Measurements from ENCODE around the gene CAMK4. TPM values are rescaled to one million over a fixed set of nuclear protein-coding genes. Genes with fewer than 3 reads are reported as not detected.
A peak's percentile ranks its signal among the peaks of the same experiment; 100 is the strongest.
"Not testable (repeated sequence)": the region's sequence is repeated elsewhere in the genome, so short reads cannot be mapped to it uniquely, and the experiment has no call there.

Gene CAMK4
- total RNA-seq, 2 donors from 2014 or later = 5.4 to 16.2 TPM

DNA sequence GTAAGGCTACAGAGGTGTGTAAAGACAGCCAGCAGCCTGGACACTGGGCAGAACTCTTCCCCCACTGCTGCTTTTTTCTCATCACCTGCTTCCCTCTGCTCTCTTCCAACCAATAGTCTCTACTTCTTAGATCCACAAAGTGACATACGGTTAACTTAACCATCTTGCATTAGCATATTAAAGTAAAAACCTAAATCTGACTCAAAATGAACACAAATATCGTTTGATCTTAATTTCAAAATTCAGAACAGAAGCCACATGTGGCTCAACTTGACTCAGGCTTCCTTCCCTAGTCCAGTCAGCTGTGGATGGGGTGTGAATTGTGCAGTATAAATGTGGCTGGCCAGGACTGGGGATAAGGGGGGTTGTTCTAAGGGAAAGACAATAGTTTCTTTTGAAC, 173.8 kb downstream of the CAMK4 start:
- Mint-ChIP-seq H3K4me3 (peak overlapping the region; percentile 18), H3K36me3 (no peaks in the 10 kb centered on the region), H3K9me3 (no peaks in the 10 kb centered on the region), H3K27ac (no peak overlapping the region), H3K27me3 (peaks cover 6 to 8% of the 10 kb centered on the region in 2 donors), H3K4me1 (ENCODE audit: low read depth in 2 of 2) (peaks cover 0 to 12% of the 10 kb centered on the region in 2 donors)
- no peak for DNase-seq (ENCODE audit: low spot score)
- peak in 1 of 2 donors; percentile 75 for ATAC-seq

DNA sequence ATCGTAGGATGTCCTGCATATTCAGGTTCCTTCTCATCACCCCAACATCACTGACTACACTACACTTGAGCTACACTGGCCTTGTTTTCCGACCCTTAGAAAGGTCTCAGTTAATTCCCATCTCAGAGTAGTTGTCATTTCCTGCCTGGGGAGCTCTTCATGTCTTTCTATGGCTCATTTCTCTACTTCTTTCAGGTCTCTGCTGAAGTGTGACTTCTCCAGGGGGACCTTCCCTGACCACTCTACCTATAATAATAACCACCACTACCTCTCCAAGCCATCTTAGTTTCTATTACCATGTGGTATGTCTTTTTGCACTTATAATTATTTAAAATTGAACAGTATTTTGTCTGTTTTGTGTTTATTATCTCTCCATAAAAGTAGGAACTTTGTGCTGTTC, 174.9 kb downstream of the CAMK4 start:
- Mint-ChIP-seq H3K27me3 (peaks cover 6 to 8% of the 10 kb centered on the region in 2 donors), H3K9me3 (no peaks in the 10 kb centered on the region), H3K4me1 (ENCODE audit: low read depth in 2 of 2) (peaks cover 0 to 12% of the 10 kb centered on the region in 2 donors), H3K36me3 (no peaks in the 10 kb centered on the region), H3K27ac (no peak overlapping the region), H3K4me3 (peak overlapping the region; percentile 16)
- DNase-seq (ENCODE audit: low spot score) (no peak), ATAC-seq (no peak)

DNA sequence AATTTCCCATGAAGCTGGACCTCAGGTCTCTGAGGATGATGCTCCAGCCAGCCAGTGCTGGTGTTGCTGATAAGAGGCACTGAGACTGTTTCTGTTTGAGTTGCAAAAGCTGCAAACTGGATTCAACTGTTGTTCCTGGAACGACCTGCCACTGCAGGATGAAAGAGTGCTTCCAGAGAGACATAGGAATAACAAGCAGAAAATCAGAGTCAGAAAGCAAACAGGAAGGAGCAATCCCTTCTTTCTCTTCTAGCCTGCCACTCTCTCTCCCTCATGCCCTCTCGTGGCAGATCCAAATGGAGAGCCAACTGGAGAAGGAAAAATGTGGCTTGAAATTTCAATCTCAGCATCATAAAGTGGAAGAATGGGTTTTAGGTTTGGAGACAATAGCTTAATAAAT, 177.7 kb downstream of the CAMK4 start:
- Mint-ChIP-seq H3K36me3 (no peaks in the 10 kb centered on the region), H3K4me1 (ENCODE audit: low read depth in 2 of 2) (peaks cover 0 to 12% of the 10 kb centered on the region in 2 donors), H3K9me3 (peaks cover 3% of the 10 kb centered on the region), H3K4me3 (no peak overlapping the region), H3K27ac (no peak overlapping the region), H3K27me3 (peaks cover 6 to 8% of the 10 kb centered on the region in 2 donors)
- DNase-seq (ENCODE audit: low spot score) (no peak), ATAC-seq (no peak)

DNA sequence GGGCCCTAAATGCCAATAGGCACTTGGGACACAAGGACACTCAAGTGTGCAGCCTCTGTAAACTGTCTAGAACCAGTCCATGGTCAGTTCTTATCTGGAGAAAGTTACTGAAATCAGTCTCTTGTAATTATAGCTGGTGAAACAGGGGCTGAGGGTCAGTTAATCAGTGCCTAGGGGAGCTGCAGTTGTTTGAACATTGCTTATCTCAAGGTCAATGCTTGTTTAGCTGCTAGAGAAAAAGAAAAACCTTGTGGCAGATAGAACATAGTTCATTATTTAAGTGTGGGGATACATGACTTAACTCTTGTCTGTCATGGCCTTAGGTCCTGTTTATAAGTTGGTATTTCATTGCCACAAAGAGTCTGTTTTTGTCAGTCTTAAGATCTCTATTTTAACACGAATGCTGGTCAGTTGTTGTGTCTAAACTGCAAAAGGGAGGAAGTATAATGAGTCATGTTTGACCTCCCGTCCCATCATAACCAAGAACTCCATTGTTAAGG, 180.1 kb downstream of the CAMK4 start:
- ATAC-seq = no peak
- no peaks in the 10 kb centered on the region for H3K36me3 Mint-ChIP-seq
- peaks cover 3% of the 10 kb centered on the region for H3K9me3 Mint-ChIP-seq

DNA sequence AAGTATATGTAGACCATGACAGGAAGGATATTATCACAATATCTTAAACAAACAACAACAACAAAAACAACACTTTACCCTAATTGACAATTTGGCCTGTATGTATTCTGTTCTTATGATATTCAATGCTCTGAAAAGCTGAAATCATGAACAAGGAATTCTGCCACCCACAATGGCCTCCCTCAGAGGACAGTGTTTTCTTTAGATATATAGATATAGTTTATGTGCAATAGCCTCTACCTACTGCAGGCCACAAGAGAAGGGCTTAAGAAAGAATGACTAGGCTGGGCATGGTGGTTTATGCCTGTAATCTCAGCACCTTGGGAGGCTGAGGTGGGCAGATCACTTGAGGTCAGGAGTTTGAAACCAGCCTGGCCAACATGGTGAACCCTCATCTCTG, 183.4 kb downstream of the CAMK4 start:
- Mint-ChIP-seq H3K4me3 (no peak overlapping the region), H3K27me3 (peaks cover 0 to 14% of the 10 kb centered on the region in 2 donors), H3K27ac (no peak overlapping the region), H3K36me3 (no peaks in the 10 kb centered on the region), H3K4me1 (ENCODE audit: low read depth in 2 of 2) (no peaks in the 10 kb centered on the region), H3K9me3 (peaks cover 3% of the 10 kb centered on the region)
- DNase-seq (ENCODE audit: low spot score) = no peak
- ATAC-seq = no peak

More for the DNA sequence above, 180.1 kb downstream of the CAMK4 start:
- H3K4me3 Mint-ChIP-seq = no peak overlapping the region
- H3K4me1 Mint-ChIP-seq (ENCODE audit: low read depth in 2 of 2) = no peaks in the 10 kb centered on the region
- no peak overlapping the region for H3K27ac Mint-ChIP-seq
- peaks cover 0 to 8% of the 10 kb centered on the region in 2 donors for H3K27me3 Mint-ChIP-seq
- DNase-seq (ENCODE audit: low spot score) = no peak

DNA sequence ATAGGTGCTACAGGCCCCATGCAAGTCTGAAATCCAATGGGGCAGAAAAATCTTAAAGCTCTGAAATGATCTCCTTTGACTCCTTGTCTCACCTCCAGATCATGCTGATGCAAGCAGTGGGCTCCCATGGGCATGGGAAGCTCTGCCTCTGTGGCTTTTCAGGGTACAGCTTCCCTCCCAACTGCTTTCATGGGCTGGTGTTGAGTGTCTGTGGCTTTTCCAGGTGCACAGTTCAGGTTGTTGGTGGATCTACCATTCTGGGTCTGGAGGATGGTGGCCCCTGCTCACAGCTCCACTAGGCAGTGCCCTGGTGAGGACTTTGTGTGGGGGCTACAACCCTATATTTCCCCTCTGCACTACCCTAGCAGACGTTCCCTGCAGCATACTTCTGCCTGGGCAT, 184.6 kb downstream of the CAMK4 start:
- ATAC-seq (no peak), DNase-seq (ENCODE audit: low spot score) (no peak)
- Mint-ChIP-seq H3K27ac (no peak overlapping the region), H3K27me3 (peaks cover 0 to 14% of the 10 kb centered on the region in 2 donors), H3K36me3 (no peaks in the 10 kb centered on the region), H3K4me1 (ENCODE audit: low read depth in 2 of 2) (no peaks in the 10 kb centered on the region), H3K4me3 (no peak overlapping the region), H3K9me3 (peaks cover 3% of the 10 kb centered on the region)

DNA sequence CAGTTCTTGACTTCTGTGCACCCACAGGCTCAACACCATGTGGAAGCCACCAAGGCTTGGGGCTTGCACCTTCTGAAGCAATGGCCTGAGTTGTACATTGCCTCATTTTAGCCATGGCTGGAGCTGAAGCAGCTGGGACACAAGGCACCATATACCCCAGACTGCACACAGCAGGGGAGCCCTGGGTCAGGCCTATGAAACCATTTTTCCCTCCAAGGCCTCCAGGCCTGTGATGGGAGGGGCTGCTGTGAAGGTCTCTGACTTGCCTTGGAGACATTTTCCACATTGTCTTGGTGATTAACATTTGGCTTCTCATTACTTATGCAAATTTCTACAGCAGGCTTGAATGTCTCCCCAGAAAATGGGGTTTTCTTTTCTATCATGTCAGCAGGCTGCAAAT, 185.1 kb downstream of the CAMK4 start:
- H3K4me3 Mint-ChIP-seq; H3K4me1 Mint-ChIP-seq (ENCODE audit: low read depth in 2 of 2); H3K36me3 Mint-ChIP-seq; H3K27ac Mint-ChIP-seq; H3K9me3 Mint-ChIP-seq; DNase-seq (ENCODE audit: low spot score); ATAC-seq: not testable (repeated sequence)
- peaks cover 0 to 14% of the 10 kb centered on the region in 2 donors for H3K27me3 Mint-ChIP-seq

DNA sequence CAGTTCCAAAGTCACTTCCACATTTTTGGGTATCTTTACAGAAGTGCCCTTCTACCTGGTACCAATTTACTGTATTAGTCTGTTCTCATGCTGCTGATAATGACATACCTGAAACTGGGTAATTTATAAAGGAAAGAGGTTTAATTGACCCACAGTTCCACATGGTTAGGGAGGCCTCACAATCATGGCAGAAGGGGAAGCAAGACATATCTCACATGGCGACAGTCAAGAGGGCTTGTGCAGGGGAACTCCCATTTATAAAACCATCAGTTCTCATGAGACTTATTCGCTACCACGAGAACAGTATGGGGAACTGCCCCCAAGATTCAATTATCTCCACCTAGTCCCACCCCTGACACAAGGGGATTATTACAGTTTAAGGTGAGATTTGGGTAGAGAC, 185.9 kb downstream of the CAMK4 start:
- H3K9me3 Mint-ChIP-seq; H3K4me3 Mint-ChIP-seq; DNase-seq (ENCODE audit: low spot score); H3K36me3 Mint-ChIP-seq; ATAC-seq; H3K27ac Mint-ChIP-seq; H3K4me1 Mint-ChIP-seq (ENCODE audit: low read depth in 2 of 2): not testable (repeated sequence)
- H3K27me3 Mint-ChIP-seq = peaks cover 0 to 14% of the 10 kb centered on the region in 2 donors

DNA sequence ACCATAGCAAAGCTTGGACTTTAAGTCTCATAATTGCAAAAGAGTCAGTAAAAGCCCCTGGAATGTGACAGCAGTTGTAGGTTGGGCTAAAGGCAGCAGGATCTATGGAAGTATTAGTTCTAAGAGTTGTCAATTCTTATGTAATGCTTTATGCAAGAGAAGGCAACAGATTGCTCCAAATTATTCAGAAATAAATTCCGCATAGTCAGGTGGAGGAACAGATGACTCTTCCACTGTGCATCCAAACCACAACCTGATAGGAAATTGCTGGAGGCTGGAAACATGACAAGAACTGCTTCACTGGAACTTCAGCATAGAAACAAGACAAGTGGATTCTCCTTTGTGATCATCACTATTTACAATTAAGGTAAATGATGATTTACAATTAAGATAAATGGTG, 187.1 kb downstream of the CAMK4 start:
- Mint-ChIP-seq H3K9me3 (no peaks in the 10 kb centered on the region), H3K27me3 (peaks cover 0 to 14% of the 10 kb centered on the region in 2 donors), H3K27ac (no peak overlapping the region), H3K4me3 (no peak overlapping the region), H3K36me3 (no peaks in the 10 kb centered on the region), H3K4me1 (ENCODE audit: low read depth in 2 of 2) (no peaks in the 10 kb centered on the region)
- no peak for DNase-seq (ENCODE audit: low spot score)
- no peak for ATAC-seq

DNA sequence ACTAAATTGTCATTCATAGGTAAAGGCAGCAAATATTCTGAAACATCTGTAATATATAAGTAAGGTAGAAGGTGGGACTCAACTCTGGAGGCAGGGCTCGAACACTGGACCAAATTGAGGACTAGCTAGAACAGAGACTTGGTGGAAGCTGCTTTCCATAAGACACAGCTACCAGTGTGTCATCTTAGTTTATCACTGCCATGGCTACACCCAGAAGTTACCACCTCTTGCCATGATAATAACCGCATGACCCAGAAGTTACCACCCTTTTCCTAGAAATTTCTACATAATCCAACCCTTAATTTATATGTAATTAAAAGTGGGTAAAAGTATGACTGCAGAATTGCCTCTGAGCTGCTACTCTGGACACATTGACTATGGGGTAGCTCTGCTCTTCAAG, 188.4 kb downstream of the CAMK4 start:
- no peak overlapping the region for H3K4me3 Mint-ChIP-seq
- no peak overlapping the region for H3K27ac Mint-ChIP-seq
- DNase-seq (ENCODE audit: low spot score) (no peak), ATAC-seq (no peak)
- H3K4me1 Mint-ChIP-seq (ENCODE audit: low read depth in 2 of 2) = no peaks in the 10 kb centered on the region
- peaks cover 0 to 14% of the 10 kb centered on the region in 2 donors for H3K27me3 Mint-ChIP-seq
- H3K9me3 Mint-ChIP-seq = no peaks in the 10 kb centered on the region
- no peaks in the 10 kb centered on the region for H3K36me3 Mint-ChIP-seq

DNA sequence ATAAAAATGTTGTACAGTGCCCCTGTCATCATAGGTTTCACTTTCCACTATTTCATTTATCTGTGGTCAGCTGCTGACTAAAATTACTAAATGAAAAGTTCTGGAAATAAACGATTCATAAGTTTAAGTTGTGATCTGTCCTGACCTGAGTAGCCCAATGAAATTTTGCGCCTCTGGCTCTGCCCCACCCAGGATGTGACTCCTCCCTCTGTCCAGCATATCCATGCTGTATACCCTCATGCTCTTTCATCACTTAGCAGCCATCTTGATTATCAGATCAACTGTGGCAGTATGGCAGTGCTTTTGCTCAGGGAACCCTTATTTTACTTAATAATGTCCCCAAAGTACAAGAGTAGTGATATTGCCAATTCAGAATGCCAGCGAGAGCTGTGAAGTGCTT, 190.9 kb downstream of the CAMK4 start:
- Mint-ChIP-seq H3K4me3 (no peak overlapping the region), H3K4me1 (ENCODE audit: low read depth in 2 of 2) (no peaks in the 10 kb centered on the region), H3K27ac (no peak overlapping the region), H3K27me3 (peaks cover 0 to 8% of the 10 kb centered on the region in 2 donors), H3K36me3 (no peaks in the 10 kb centered on the region), H3K9me3 (no peaks in the 10 kb centered on the region)
- DNase-seq (ENCODE audit: low spot score) = no peak
- no peak for ATAC-seq

DNA sequence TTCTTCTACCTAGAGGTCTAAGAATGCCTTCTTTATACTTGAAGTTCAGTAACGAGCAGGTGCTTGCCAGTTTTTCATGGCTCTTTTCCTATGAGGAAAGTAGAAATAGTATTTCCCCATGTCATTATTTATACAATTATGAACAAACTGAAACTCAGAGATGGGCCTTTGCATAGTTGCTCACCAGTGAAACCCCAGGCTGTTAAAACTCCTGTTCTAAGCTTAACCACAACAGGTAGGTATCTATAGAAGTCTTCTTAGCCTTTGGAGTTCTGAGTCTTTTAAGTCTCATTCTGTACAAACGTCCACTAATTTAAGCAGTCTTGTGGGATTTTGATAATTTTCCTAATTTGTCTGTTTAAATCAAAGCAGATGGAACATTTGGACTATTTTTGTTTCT, 198.1 kb downstream of the CAMK4 start:
- no peak for ATAC-seq
- H3K4me1 Mint-ChIP-seq (ENCODE audit: low read depth in 2 of 2) = no peaks in the 10 kb centered on the region
- no peaks in the 10 kb centered on the region for H3K9me3 Mint-ChIP-seq
- no peak overlapping the region for H3K4me3 Mint-ChIP-seq
- DNase-seq (ENCODE audit: low spot score) = no peak
- no peak overlapping the region for H3K27ac Mint-ChIP-seq
- H3K27me3 Mint-ChIP-seq = no peaks in the 10 kb centered on the region
- H3K36me3 Mint-ChIP-seq = no peaks in the 10 kb centered on the region

DNA sequence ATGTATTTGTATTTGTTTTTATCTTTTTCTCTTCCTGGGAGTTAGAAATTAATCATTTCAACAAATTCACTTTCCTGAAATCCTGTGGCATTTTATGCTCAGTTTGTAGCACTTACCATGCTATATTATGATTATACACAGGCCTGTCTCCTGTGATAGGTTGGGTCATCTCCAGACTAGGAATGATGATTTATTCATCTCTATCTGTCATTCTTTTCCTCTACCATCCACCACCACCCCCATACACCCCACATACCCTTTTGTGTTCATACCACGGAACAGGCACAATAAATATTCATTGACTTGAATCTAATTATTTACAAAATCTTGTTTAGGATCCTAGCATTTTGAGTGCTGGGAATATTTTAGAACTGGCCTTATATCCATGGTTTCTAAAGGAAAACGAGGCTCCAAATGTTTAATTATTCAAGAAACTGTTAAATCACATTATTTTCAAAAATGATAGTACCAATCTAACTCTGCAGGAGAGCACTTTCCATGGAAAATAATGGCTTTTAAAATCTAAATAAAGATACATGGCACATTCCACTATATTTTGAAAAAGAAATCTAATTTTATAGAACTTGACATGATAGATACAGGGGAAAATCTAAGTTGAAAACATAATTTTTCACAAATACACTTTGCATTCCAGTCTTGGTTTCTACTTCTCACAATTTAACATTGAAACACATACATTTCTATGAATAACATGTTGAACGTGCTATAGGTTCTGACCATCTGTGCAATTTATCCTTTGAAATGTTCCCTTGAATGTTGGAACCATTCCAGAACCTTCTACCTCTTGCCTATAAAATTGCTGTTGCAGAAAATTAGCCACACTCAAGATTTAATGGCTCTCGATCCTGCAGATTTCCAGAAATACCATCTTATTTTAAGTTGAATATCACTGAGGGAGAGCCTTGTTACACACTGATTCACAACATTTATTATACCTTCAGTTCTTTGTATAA, 198.8 kb downstream of the CAMK4 start:
- H3K4me3 Mint-ChIP-seq = no peak overlapping the region
- no peaks in the 10 kb centered on the region for H3K36me3 Mint-ChIP-seq
- no peak for DNase-seq (ENCODE audit: low spot score)
- no peaks in the 10 kb centered on the region for H3K27me3 Mint-ChIP-seq
- no peaks in the 10 kb centered on the region for H3K4me1 Mint-ChIP-seq (ENCODE audit: low read depth in 2 of 2)
- no peak for ATAC-seq
- H3K9me3 Mint-ChIP-seq = no peaks in the 10 kb centered on the region
- no peak overlapping the region for H3K27ac Mint-ChIP-seq

DNA sequence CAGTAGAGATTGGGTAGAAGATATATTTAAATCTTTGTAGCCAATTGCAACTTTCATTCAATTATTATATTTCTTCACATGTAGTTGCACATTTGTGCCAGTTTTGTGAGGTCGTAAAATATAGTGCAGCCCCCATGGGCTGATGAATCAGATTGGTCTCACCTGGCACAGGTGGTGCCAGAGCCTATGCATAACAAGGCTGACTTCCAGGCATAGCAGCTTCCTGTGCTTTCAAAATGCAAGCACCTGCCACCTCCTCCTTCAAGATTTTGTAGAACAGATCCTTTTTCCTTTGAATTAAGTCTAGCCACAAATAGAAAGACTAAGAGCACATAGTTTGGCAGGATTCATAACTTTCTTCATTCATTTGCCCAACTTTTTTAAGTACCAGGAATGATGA, 201.0 kb downstream of the CAMK4 start:
- no peak for DNase-seq (ENCODE audit: low spot score)
- Mint-ChIP-seq H3K9me3 (peaks cover 3% of the 10 kb centered on the region), H3K36me3 (no peaks in the 10 kb centered on the region), H3K27me3 (peaks cover 0 to 8% of the 10 kb centered on the region in 2 donors), H3K27ac (no peak overlapping the region), H3K4me3 (no peak overlapping the region), H3K4me1 (ENCODE audit: low read depth in 2 of 2) (no peaks in the 10 kb centered on the region)
- ATAC-seq = no peak

All from natural killer cell treated with Interleukin-12 subunit alpha and Interleukin-12 subunit beta and Interleukin-15 and Interleukin-18, amount 100 ng/mL, for 72 hours (primary cell).